HG03103 (cell line): Measurements from ENCODE around the gene ARHGAP6.
"Not testable (repeated sequence)": the region's sequence is repeated elsewhere in the genome, so short reads cannot be mapped to it uniquely, and the experiment has no call there.

Experiments used
- ATAC-seq: cut with Tn5 transposase; IDR thresholded peaks from one replicate; pipeline ENCODE4 v1.9.1; 2021; ENCODE audit warnings: low read depth; ENCODE audit not compliant: unreplicated experiment

ARHGAP6 gene

GRCh38 chrX:11648705-11649519 is 16.8 kb downstream of the ARHGAP6 start:
- no peak for ATAC-seq

- ATAC-seq = no peak
These were observed 18.6 kb downstream of the ARHGAP6 start for GRCh38 chrX:11647138-11647537.

- no peak for ATAC-seq
These were observed 24.2 kb downstream of the ARHGAP6 start for GRCh38 chrX:11641349-11642065.

GRCh38 chrX:11640089-11640488 is 25.6 kb downstream of the ARHGAP6 start:
- no peak for ATAC-seq

- no peak for ATAC-seq
These were observed 33.0 kb downstream of the ARHGAP6 start for GRCh38 chrX:11632732-11633131.

- ATAC-seq = no peak
These were observed 36.0 kb downstream of the ARHGAP6 start for GRCh38 chrX:11629593-11630211.

- ATAC-seq = no peak
These were observed 37.3 kb downstream of the ARHGAP6 start for GRCh38 chrX:11628399-11628798.

GRCh38 chrX:11626351-11626750 is 39.4 kb downstream of the ARHGAP6 start:
- no peak for ATAC-seq

- no peak for ATAC-seq
These were observed 46.3 kb downstream of the ARHGAP6 start for GRCh38 chrX:11619441-11619840.

- not testable (repeated sequence) for ATAC-seq
These were observed 51.5 kb downstream of the ARHGAP6 start for GRCh38 chrX:11614253-11614652.

- no peak for ATAC-seq
These were observed 53.8 kb downstream of the ARHGAP6 start for GRCh38 chrX:11611965-11612364.

- ATAC-seq = no peak
These were observed 54.6 kb downstream of the ARHGAP6 start for GRCh38 chrX:11611161-11611560.

GRCh38 chrX:11609109-11609508 is 56.6 kb downstream of the ARHGAP6 start:
- no peak for ATAC-seq

- ATAC-seq = no peak
These were observed 59.3 kb downstream of the ARHGAP6 start for GRCh38 chrX:11606408-11606807.

- ATAC-seq = no peak
These were observed 65.1 kb downstream of the ARHGAP6 start for GRCh38 chrX:11600578-11600977.

GRCh38 chrX:11597479-11597878 is 68.2 kb downstream of the ARHGAP6 start:
- ATAC-seq = no peak

GRCh38 chrX:11591723-11592346 is 73.9 kb downstream of the ARHGAP6 start:
- ATAC-seq = no peak

GRCh38 chrX:11589641-11590040 is 76.1 kb downstream of the ARHGAP6 start:
- ATAC-seq = no peak

- no peak for ATAC-seq
These were observed 77.6 kb downstream of the ARHGAP6 start for GRCh38 chrX:11588097-11588496.

GRCh38 chrX:11585174-11585573 is 80.5 kb downstream of the ARHGAP6 start:
- ATAC-seq = no peak

- ATAC-seq = no peak
These were observed 84.9 kb downstream of the ARHGAP6 start for GRCh38 chrX:11580789-11581188.
